Thoracic aorta (tissue), 2 donors: ENCODE data around the gene GDF9. TPM values are rescaled to one million over a fixed set of nuclear protein-coding genes. Genes with fewer than 3 reads are reported as not detected.

ENCODE experiments used
- ATAC-seq: fragments of 150-250 bp; one replicate; pipeline ENCODE4 v1.8.0; 2017; ENCODE audit warnings: low read depth; ENCODE audit not compliant: insufficient number of reproducible peaks, low FRiP score
- DNase-seq: peaks from one replicate; pipeline ENCODE4 v3.0.0-alpha.2; 2020; ENCODE audit warnings: low spot score
- H3K27ac ChIP-seq, 2 donors: fragments of 200-600 bp; sonication (generic); 1 replicate in 1 of 2; 2 replicates in 1 of 2; pipeline ENCODE4 v1.5.1; 2016; ENCODE audit warnings: mild to moderate bottlenecking in 2 of 2, moderate library complexity in 2 of 2
- H3K27me3 ChIP-seq: fragments of 200-600 bp; sonication (generic); replicated peaks from 2 replicates; pipeline ENCODE4 v1.6.0; 2016; ENCODE audit warnings: mild to moderate bottlenecking; ENCODE audit not compliant: insufficient read depth
- H3K36me3 ChIP-seq: fragments of 200-600 bp; sonication (generic); one replicate; pipeline ENCODE4 v1.5.1; 2016
- H3K4me1 ChIP-seq, 2 donors: fragments of 200-600 bp; sonication (generic); 1 replicate in 1 of 2; 2 replicates in 1 of 2; pipeline versions ENCODE4 v1.5.1 to v1.6.0; 2016; ENCODE audit warnings: low read depth in 2 of 2, mild to moderate bottlenecking in 1 of 2; ENCODE audit not compliant: control insufficient read depth in 1 of 2
- H3K4me3 ChIP-seq: fragments of 200-600 bp; sonication (generic); 2 replicates; pipeline ENCODE4 v1.5.1; 2016; ENCODE audit warnings: mild to moderate bottlenecking
- H3K9me3 ChIP-seq: fragments of 200-600 bp; sonication (generic); 2 replicates; pipeline ENCODE4 v1.5.1; 2016
- CTCF ChIP-seq: fragments of 200-600 bp; sonication (generic); IDR thresholded peaks from one replicate; pipeline ENCODE4 v1.5.1; 2019; ENCODE audit warnings: antibody characterized with exemption
- total RNA-seq, 2 donors: library from RNA; depleted of rRNA; stranded (reverse); fragments of >200 nt; gene quantifications; one replicate each; pipeline versions ENCODE4 v1.1.0 to v1.2.3, GENCODE V29; 2016

Gene GDF9
- total RNA-seq, 2 donors from 2014 or later, result not detected

- no peaks in the 10 kb centered on the region for H3K36me3 ChIP-seq
- ATAC-seq, result no peak
- no peaks in the 10 kb centered on the region for H3K9me3 ChIP-seq
- no peak for DNase-seq
- no peaks in the 10 kb centered on the region for H3K27me3 ChIP-seq
- no peak overlapping the region for H3K27ac ChIP-seq
- peaks cover 0 to 19% of the 10 kb centered on the region in 2 donors for H3K4me1 ChIP-seq
- TF ChIP-seq CTCF, result no peak
- H3K4me3 ChIP-seq, result no peak overlapping the region
Measured at GRCh38 chr5:132824426-132824825, 41.8 kb downstream of the GDF9 start.

GRCh38 chr5:132823481-132824050 lies 42.7 kb downstream of the GDF9 start:
- DNase-seq, result no peak
- no peaks in the 10 kb centered on the region for H3K36me3 ChIP-seq
- H3K27ac ChIP-seq, result no peak overlapping the region
- H3K4me1 ChIP-seq, result peaks cover 0 to 15% of the 10 kb centered on the region in 2 donors
- H3K27me3 ChIP-seq, result no peaks in the 10 kb centered on the region
- peak overlapping the region; percentile 55 for H3K4me3 ChIP-seq
- no peaks in the 10 kb centered on the region for H3K9me3 ChIP-seq
- no peak for TF ChIP-seq CTCF
- ATAC-seq, result no peak

- Histone ChIP-seq H3K27ac (no peak overlapping the region), H3K4me3 (peak overlapping the region; percentile 55), H3K9me3 (no peaks in the 10 kb centered on the region), H3K27me3 (no peaks in the 10 kb centered on the region), H3K36me3 (no peaks in the 10 kb centered on the region), H3K4me1 (peaks cover 0 to 15% of the 10 kb centered on the region in 2 donors)
- DNase-seq (no peak), ATAC-seq (no peak)
- TF ChIP-seq CTCF, result no peak
Measured at GRCh38 chr5:132822650-132823480, 43.4 kb downstream of the GDF9 start.

- H3K36me3 ChIP-seq, result no peaks in the 10 kb centered on the region
- ATAC-seq (no peak), DNase-seq (no peak)
- peaks cover 0 to 15% of the 10 kb centered on the region in 2 donors for H3K4me1 ChIP-seq
- H3K27ac ChIP-seq, result no peak overlapping the region
- no peak for TF ChIP-seq CTCF
- no peaks in the 10 kb centered on the region for H3K9me3 ChIP-seq
- no peaks in the 10 kb centered on the region for H3K27me3 ChIP-seq
- no peak overlapping the region for H3K4me3 ChIP-seq
Measured at GRCh38 chr5:132821791-132822190, 44.5 kb downstream of the GDF9 start.

GRCh38 chr5:132821350-132821749 lies 44.9 kb downstream of the GDF9 start:
- DNase-seq (no peak), ATAC-seq (no peak)
- H3K4me1 ChIP-seq, result peaks cover 0 to 15% of the 10 kb centered on the region in 2 donors
- H3K27me3 ChIP-seq, result no peaks in the 10 kb centered on the region
- H3K4me3 ChIP-seq, result no peak overlapping the region
- no peaks in the 10 kb centered on the region for H3K9me3 ChIP-seq
- no peak overlapping the region for H3K27ac ChIP-seq
- no peak for TF ChIP-seq CTCF
- H3K36me3 ChIP-seq, result no peaks in the 10 kb centered on the region
